Measurements from ENCODE around the gene MYOM1.
A peak's percentile ranks its signal among the peaks of the same experiment; 100 is the strongest.

The MYOM1 gene

GRCh38 chr18:3219631-3220335 lies at the start of gene MYOM1:
TSS of gene MYOM1 (minus strand) at chr18:3219968. CDS start at chr18:3215223, 4,745 bp downstream.
- DNase-seq = no peak

- no peak for DNase-seq
Observed at GRCh38 chr18:3269241-3269913, 49.6 kb upstream of the MYOM1 start.

- no peak for DNase-seq
Observed at GRCh38 chr18:3268306-3268705, 48.5 kb upstream of the MYOM1 start.

GRCh38 chr18:3266062-3266608 lies 46.4 kb upstream of the MYOM1 start:
- DNase-seq = no peak

GRCh38 chr18:3265564-3266033 lies 45.8 kb upstream of the MYOM1 start:
- no peak for DNase-seq

- DNase-seq = no peak
Observed at GRCh38 chr18:3264362-3264761, 44.6 kb upstream of the MYOM1 start.

GRCh38 chr18:3263132-3263700 lies 43.4 kb upstream of the MYOM1 start:
- DNase-seq = no peak

GRCh38 chr18:3262234-3263131 lies 42.7 kb upstream of the MYOM1 start:
- DNase-seq = no peak

GRCh38 chr18:3261373-3262233 lies 41.8 kb upstream of the MYOM1 start, which contains the start of gene MYL12B:
TSS of gene MYL12B (plus strand) at chr18:3262133. CDS start at chr18:3272899, 10,766 bp downstream.
- DNase-seq = peak; percentile 63

GRCh38 chr18:3260995-3261372 lies 41.2 kb upstream of the MYOM1 start:
- DNase-seq = no peak

GRCh38 chr18:3257627-3258120 lies 37.9 kb upstream of the MYOM1 start:
- DNase-seq = no peak

- no peak for DNase-seq
Observed at GRCh38 chr18:3256693-3257626, 37.2 kb upstream of the MYOM1 start.

GRCh38 chr18:3255611-3256165 lies 35.9 kb upstream of the MYOM1 start:
- DNase-seq = no peak

- DNase-seq = no peak
Observed at GRCh38 chr18:3254725-3255124, 35.0 kb upstream of the MYOM1 start.

- no peak for DNase-seq
Observed at GRCh38 chr18:3252843-3253242, 33.1 kb upstream of the MYOM1 start.

- DNase-seq = no peak
Observed at GRCh38 chr18:3251963-3252277, 32.2 kb upstream of the MYOM1 start.

- DNase-seq = no peak
Observed at GRCh38 chr18:3251249-3251962, 31.6 kb upstream of the MYOM1 start.

GRCh38 chr18:3250237-3251107 lies 30.7 kb upstream of the MYOM1 start:
- no peak for DNase-seq
